ENCODE results near the gene ILKAP.

DNA sequence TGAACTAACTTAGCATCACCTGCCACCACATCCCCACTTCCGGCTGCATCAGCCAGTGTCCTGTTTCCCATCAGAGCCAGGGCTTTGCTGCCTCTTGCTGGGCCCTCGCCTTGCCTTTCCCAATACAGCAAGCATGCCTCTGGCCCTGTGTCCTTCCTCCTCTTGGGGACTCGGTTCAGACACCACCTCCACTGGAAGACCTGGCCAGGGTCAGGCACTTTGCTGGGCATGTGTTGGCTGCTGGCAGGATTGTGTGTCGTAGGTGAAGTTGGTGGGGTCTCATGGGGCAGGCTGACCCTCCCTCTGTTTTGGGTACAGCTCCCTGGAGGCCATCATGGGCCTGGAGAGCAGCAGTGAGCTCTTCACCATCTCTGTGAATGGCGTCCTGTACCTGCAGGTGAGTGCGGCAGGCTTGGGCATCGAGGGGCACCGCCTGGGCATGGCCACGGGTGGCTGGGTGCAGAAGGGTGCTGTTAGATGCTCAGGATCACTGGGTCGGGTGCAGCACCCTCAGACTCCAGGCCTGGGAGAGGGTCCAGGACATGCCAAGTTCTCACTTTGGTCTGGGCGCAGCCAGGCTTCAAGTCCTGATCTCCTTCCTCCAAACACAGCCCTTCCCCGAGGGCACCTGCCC lies 38.1 kb downstream of the ILKAP start:
- TF ChIP-seq, protein P1, sequence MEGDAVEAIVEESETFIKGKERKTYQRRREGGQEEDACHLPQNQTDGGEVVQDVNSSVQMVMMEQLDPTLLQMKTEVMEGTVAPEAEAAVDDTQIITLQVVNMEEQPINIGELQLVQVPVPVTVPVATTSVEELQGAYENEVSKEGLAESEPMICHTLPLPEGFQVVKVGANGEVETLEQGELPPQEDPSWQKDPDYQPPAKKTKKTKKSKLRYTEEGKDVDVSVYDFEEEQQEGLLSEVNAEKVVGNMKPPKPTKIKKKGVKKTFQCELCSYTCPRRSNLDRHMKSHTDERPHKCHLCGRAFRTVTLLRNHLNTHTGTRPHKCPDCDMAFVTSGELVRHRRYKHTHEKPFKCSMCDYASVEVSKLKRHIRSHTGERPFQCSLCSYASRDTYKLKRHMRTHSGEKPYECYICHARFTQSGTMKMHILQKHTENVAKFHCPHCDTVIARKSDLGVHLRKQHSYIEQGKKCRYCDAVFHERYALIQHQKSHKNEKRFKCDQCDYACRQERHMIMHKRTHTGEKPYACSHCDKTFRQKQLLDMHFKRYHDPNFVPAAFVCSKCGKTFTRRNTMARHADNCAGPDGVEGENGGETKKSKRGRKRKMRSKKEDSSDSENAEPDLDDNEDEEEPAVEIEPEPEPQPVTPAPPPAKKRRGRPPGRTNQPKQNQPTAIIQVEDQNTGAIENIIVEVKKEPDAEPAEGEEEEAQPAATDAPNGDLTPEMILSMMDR (IDR thresholded peaks at IDR 0.05): no peak
- TF ChIP-seq POLR2A (IDR thresholded peaks at IDR 0.05): no peak
